HEK293 (cell line): ENCODE measurements around the gene CHIA.

ENCODE experiments used
- CTCF ChIA-PET: fragments of 350-600 bp; formaldehyde crosslinking; extraction: SDS; loops from one replicate; lab custom pipeline; 2021; ENCODE audit warnings: antibody characterized with exemption; lab: Yijun Ruan, JAX
- POLR2A ChIA-PET: fragments of 300-600 bp; formaldehyde crosslinking; extraction: SDS; loops from one replicate; lab custom pipeline; 2020; ENCODE audit warnings: antibody characterized with exemption, inconsistent platforms; lab: Yijun Ruan, JAX
- H3K27ac ChIP-seq: fragments of 200-500 bp; sonication (Bioruptor generic); 2 replicates; pipeline ENCODE4 v1.5.1; 2014; ENCODE audit warnings: low read depth, low read length, control low read depth, inconsistent platforms; ENCODE audit errors: extremely low read depth
- H3K36me3 ChIP-seq, 2 experiments: fragments of 200-500 bp in 1 of 2; sonication (Bioruptor generic) in 1 of 2; 1 replicate in 1 of 2; 2 replicates in 1 of 2; pipeline ENCODE4 v1.5.1; 2014 to 2017; ENCODE audit warnings: inconsistent platforms in 2 of 2, low read length in 2 of 2; ENCODE audit not compliant: control insufficient read depth in 2 of 2, insufficient read depth in 1 of 2
- H3K4me1 ChIP-seq: fragments of 200-500 bp; sonication (Bioruptor generic); 2 replicates; pipeline ENCODE4 v1.5.1; 2014; ENCODE audit warnings: mild to moderate bottlenecking, low read length, inconsistent platforms; ENCODE audit not compliant: control insufficient read depth, insufficient read depth
- H3K4me3 ChIP-seq: 2 replicates; pipeline ENCODE4 v1.5.1; 2011; ENCODE audit warnings: low read depth, mild to moderate bottlenecking, control low read depth, low read length, moderate library complexity
- H3K9me3 ChIP-seq: fragments of 200-500 bp; sonication (Bioruptor generic); 2 replicates; pipeline ENCODE4 v1.5.1; 2014; ENCODE audit warnings: low read depth, low read length, inconsistent platforms; ENCODE audit not compliant: control insufficient read depth, insufficient read depth
- GLIS1 ChIP-seq: fragments of 450-650 bp; formaldehyde crosslinking; IDR thresholded peaks from 2 replicates; pipeline ENCODE4 v1.5.1; 2016; ENCODE audit warnings: missing biosample characterization, missing genetic modification characterization
- PRDM1 ChIP-seq: fragments of 450-650 bp; formaldehyde crosslinking; IDR thresholded peaks from 2 replicates; pipeline ENCODE4; 2016; ENCODE audit warnings: missing biosample characterization, missing genetic modification characterization
- PRDM4 ChIP-seq: fragments of 450-650 bp; formaldehyde crosslinking; IDR thresholded peaks from 2 replicates; pipeline ENCODE4 v1.5.1; 2017; ENCODE audit warnings: missing biosample characterization, missing genetic modification characterization
- ZBTB49 ChIP-seq: fragments of 450-650 bp; formaldehyde crosslinking; IDR thresholded peaks from 2 replicates; pipeline ENCODE4 v1.5.1; 2016; ENCODE audit warnings: missing biosample characterization, missing genetic modification characterization, low read depth
- ZEB2 ChIP-seq: fragments of 450-650 bp; formaldehyde crosslinking; IDR thresholded peaks from 2 replicates; pipeline ENCODE4 v1.5.1; 2016; ENCODE audit warnings: missing biosample characterization, missing genetic modification characterization
- ZNF146 ChIP-seq: fragments of 450-650 bp; formaldehyde crosslinking; IDR thresholded peaks from 2 replicates; pipeline ENCODE4 v1.5.1; 2016; ENCODE audit warnings: missing biosample characterization, missing genetic modification characterization
- ZNF18 ChIP-seq: fragments of 450-650 bp; formaldehyde crosslinking; IDR thresholded peaks from 2 replicates; pipeline ENCODE4 v1.5.1; 2016; ENCODE audit warnings: missing biosample characterization, missing genetic modification characterization
- ZNF211 ChIP-seq: fragments of 450-650 bp; formaldehyde crosslinking; IDR thresholded peaks from 2 replicates; pipeline ENCODE4 v1.5.1; 2016; ENCODE audit warnings: low read depth, missing biosample characterization, missing genetic modification characterization
- ZNF214 ChIP-seq: fragments of 450-650 bp; formaldehyde crosslinking; IDR thresholded peaks from 2 replicates; pipeline ENCODE4 v1.5.1; 2017; ENCODE audit warnings: missing biosample characterization, mild to moderate bottlenecking, missing genetic modification characterization, borderline replicate concordance
- ZNF223 ChIP-seq: fragments of 450-650 bp; formaldehyde crosslinking; IDR thresholded peaks from 2 replicates; pipeline ENCODE4 v1.5.1; 2016; ENCODE audit warnings: missing biosample characterization, missing genetic modification characterization
- ZNF24 ChIP-seq: fragments of 450-650 bp; formaldehyde crosslinking; IDR thresholded peaks from 2 replicates; pipeline ENCODE4 v1.5.1; 2016; ENCODE audit warnings: missing biosample characterization, missing genetic modification characterization
- ZNF266 ChIP-seq: fragments of 450-650 bp; formaldehyde crosslinking; IDR thresholded peaks from 2 replicates; pipeline ENCODE4 v1.5.1; 2016; ENCODE audit warnings: missing biosample characterization, missing genetic modification characterization, low read depth
- ZNF350 ChIP-seq: fragments of 450-650 bp; formaldehyde crosslinking; IDR thresholded peaks from 2 replicates; pipeline ENCODE4 v1.5.0; 2017; ENCODE audit warnings: missing biosample characterization, mild to moderate bottlenecking, missing genetic modification characterization
- ZNF398 ChIP-seq: fragments of 450-650 bp; formaldehyde crosslinking; IDR thresholded peaks from 2 replicates; pipeline ENCODE4 v1.5.1; 2017; ENCODE audit warnings: missing biosample characterization, missing genetic modification characterization
- ZNF449 ChIP-seq: fragments of 450-650 bp; formaldehyde crosslinking; IDR thresholded peaks from 2 replicates; pipeline ENCODE4 v1.5.1; 2017; ENCODE audit warnings: missing biosample characterization, mild to moderate bottlenecking, missing genetic modification characterization, moderate library complexity
- ZNF585B ChIP-seq: fragments of 450-650 bp; formaldehyde crosslinking; IDR thresholded peaks from 2 replicates; pipeline ENCODE4 v1.5.1; 2016; ENCODE audit warnings: missing biosample characterization, missing genetic modification characterization
- ZNF596 ChIP-seq: fragments of 450-650 bp; IDR thresholded peaks from 2 replicates; pipeline ENCODE4 v1.5.0; 2018; ENCODE audit warnings: missing biosample characterization, mild to moderate bottlenecking, missing genetic modification characterization, moderate library complexity
- ZNF621 ChIP-seq: fragments of 450-650 bp; formaldehyde crosslinking; IDR thresholded peaks from 2 replicates; pipeline ENCODE4 v1.5.1; 2017; ENCODE audit warnings: missing biosample characterization, missing genetic modification characterization
- ZNF707 ChIP-seq: fragments of 450-650 bp; formaldehyde crosslinking; IDR thresholded peaks from 2 replicates; pipeline ENCODE4 v1.5.1; 2016; ENCODE audit warnings: missing biosample characterization, missing genetic modification characterization
- ZSCAN23 ChIP-seq: fragments of 450-650 bp; formaldehyde crosslinking; IDR thresholded peaks from 2 replicates; pipeline ENCODE4 v1.5.1; 2016; ENCODE audit warnings: missing biosample characterization, missing genetic modification characterization

The CHIA gene

GRCh38 chr1:111320066-111320879 is 29.6 kb downstream of the CHIA start (continued):
- TF ChIP-seq ZSCAN23 (tag by site-specific recombination), result no peak
- no peak for TF ChIP-seq ZNF596 (tag by site-specific recombination)

GRCh38 chr1:111323231-111323630 is 32.6 kb downstream of the CHIA start:
- no peak for TF ChIP-seq ZNF449 (tag by site-specific recombination)
- no peak for TF ChIP-seq ZNF350 (tag by site-specific recombination)
- no peak for TF ChIP-seq ZNF266 (tag by site-specific recombination)
- TF ChIP-seq ZNF211, result no peak
- no peak for TF ChIP-seq ZNF18 (tag by site-specific recombination)
- TF ChIP-seq ZBTB49 (tag by site-specific recombination), result no peak
- TF ChIP-seq ZNF146 (tag by site-specific recombination), result no peak
- no peak for TF ChIP-seq ZNF223 (tag by site-specific recombination)
- TF ChIP-seq ZNF585B (tag by site-specific recombination), result no peak
- TF ChIP-seq ZNF214, result no peak
- TF ChIP-seq ZNF707 (tag by site-specific recombination), result no peak
- TF ChIP-seq GLIS1 (tag by site-specific recombination), result no peak
- no peak for TF ChIP-seq ZEB2 (tag by site-specific recombination)
- TF ChIP-seq ZNF24, result no peak
- TF ChIP-seq PRDM4 (tag by site-specific recombination), result no peak
- no peak for TF ChIP-seq ZNF398 (tag by site-specific recombination)
- TF ChIP-seq ZNF621 (tag by site-specific recombination), result no peak
- TF ChIP-seq PRDM1 (tag by site-specific recombination), result no peak
- no peaks in the 10 kb centered on the region for H3K9me3 ChIP-seq
- no peak overlapping the region for H3K4me3 ChIP-seq
- CTCF ChIA-PET, result no interaction called here
- H3K27ac ChIP-seq, result no peak overlapping the region
- no peaks in the 10 kb centered on the region for H3K36me3 ChIP-seq
- POLR2A ChIA-PET, result no interaction called here
- H3K4me1 ChIP-seq, result no peaks in the 10 kb centered on the region
